DMS 273 (cell line): Measurements from ENCODE around the gene CEP83.
"Not testable (repeated sequence)": the region's sequence is repeated elsewhere in the genome, so short reads cannot be mapped to it uniquely, and the experiment has no call there.

Source experiments
- DNase-seq: peaks from one replicate; lab custom pipeline; 2025; ENCODE audit not compliant: unreplicated experiment; lab: John Stamatoyannopoulos, UW

The CEP83 gene, protein sequence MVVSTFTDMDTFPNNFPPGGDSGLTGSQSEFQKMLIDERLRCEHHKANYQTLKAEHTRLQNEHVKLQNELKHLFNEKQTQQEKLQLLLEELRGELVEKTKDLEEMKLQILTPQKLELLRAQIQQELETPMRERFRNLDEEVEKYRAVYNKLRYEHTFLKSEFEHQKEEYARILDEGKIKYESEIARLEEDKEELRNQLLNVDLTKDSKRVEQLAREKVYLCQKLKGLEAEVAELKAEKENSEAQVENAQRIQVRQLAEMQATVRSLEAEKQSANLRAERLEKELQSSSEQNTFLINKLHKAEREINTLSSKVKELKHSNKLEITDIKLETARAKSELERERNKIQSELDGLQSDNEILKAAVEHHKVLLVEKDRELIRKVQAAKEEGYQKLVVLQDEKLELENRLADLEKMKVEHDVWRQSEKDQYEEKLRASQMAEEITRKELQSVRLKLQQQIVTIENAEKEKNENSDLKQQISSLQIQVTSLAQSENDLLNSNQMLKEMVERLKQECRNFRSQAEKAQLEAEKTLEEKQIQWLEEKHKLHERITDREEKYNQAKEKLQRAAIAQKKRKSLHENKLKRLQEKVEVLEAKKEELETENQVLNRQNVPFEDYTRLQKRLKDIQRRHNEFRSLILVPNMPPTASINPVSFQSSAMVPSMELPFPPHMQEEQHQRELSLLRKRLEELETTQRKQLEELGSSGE

DNA sequence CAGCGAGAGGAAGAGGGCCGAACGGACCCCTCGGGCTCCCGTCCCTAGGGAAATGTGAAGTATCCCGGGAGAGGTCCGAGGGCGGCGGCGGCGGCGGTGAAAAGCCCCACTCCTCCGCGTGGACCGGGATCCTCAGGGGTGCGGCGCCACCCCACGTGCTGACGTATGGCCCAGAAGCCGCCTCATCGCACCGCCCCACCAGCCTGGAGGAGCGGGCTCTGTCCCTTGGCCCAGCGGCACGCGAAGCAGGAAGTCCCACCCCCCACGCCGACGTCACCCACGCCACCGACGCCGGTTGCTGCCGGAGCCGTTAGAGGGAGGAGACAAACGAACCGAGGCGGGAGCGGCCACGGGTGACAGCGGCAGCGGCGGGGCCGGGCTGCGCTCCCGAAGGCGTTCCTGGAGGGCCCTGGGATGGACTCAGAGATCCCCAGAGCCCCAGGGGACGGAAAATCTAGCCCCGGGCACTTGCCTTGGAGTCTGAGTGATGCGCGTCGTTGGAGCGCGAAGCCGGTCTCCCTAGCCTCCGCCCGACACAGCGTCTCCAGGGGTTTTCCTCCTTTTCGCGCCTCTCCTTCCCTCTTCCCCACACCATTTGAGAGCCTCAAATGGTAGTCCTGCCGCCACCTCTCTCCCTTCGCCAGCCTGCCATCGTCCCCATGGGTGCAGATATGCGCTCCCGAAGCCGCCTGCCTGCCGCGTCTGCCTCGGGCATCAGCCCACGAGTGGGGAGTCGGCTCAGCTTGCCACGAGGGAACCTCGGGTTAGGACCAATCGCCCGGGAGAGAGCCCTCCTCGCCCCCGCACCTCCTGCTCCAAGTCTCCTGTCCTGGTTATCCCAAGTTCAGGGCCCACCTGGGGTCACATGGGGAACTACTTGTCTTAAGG lies at the start of gene CEP83:
TSS of gene CEP83 (minus strand) at position 140 of the 888 bp plus-strand sequence. CDS start 47,377 bp downstream, outside the sequence.
- peak; percentile 93 for DNase-seq

DNA sequence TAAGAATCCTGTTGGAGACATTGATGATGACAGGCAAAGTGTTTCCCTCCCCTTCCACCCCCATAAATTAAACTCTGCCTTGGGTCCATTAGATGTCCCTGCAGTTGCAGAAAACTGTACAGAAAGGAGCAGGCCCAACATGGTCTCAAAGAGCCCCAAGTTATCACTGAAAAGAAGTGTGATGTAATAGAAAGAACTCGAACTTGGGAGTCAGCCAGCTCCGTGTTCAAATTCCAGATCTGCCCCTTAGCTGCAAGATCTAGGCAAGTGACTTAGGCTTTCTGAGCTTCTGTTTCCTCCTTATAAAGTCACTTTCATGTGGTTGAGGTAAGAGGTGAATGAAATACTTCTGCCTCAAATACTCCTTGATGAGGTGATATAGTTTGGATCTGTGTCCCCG lies 49.6 kb upstream of the CEP83 start:
- no peak for DNase-seq

DNA sequence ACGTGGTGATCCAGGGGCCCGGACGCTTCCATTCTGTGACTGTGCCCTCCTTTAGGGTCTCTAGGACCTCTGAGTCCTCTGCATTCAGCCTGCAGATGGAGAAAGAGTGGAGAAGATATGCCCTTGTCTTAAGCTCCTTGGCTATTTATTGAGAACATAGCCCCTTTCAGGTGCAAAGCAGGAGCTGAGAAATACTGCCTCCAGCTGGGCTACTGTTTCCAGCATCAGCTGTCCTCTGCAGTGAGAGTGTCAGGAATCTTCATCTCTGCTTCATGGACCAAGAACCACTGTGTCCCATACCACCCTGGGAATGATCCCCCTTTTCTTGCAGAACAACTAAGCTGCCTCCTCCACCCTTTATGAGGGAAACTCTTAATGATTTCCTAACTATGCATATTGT lies 47.8 kb upstream of the CEP83 start:
- no peak for DNase-seq

DNA sequence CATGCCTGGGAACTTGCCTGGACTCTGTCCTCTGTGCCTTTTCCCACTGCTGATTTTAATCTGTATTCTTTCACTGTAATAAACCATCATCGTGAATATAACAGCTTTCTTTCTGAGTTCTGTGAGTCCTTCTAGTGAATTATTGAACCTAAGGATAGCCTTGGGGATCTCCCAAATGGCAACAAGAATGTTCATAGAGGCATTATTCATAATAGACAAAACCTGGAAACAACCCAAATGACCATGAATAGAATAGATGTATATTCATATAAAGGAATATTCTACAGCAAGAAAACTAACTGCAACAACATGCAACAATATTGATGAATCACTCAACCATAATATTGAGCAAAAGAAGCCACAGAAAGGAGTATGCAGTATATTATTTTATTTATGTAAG lies 44.7 kb upstream of the CEP83 start:
- DNase-seq: no peak

DNA sequence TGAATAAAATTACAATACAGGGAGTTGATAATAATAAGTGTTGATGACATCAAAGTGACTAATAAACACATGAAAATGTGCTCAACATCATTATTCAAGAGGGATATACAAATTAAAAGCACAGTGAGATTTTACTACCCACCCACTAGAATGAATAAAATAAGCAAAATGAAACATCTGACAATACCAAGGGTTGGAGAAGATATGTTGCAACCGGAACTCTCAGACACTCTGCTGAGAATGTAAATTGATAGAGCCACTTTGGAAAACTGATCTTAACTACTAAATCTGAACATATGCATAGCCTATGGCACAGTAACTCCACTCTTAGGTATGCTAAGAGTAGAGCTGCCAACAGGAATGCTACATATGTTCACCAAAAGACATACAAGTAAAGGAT lies 44.0 kb upstream of the CEP83 start:
- DNase-seq: no peak

DNA sequence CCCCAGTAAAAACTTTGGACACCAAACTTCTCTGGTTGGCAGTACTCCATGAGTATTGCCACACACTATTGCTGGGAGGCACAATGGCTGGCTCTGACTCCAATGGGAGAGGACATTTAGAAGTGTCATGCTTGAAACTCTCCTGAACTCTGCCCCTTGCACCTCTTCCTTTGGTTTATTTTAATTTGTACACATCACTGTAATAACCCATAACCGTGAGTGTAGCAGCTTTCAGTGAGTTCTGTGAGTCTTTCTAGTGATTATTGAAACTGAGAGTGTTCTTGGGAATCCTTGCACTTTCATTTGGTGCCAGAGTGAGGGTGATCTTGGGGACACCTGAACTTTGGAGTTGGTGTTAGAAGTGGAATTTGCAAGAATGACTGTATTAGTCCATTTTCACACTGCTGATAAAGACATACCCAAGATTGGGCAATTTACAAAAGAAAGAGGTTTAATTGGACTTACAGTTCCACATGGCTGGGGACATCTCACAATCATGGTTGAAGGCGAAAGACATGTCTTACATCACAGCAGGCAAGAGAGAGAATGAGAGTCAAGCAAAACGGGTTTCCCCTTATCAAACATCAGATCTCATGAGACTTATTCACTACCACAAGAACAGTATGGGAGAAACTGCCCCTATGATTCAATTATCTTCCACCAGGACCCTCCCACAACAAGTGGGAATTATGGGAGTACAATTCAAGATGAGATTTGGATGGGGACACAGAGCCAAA lies 41.3 kb upstream of the CEP83 start:
- DNase-seq: no peak

DNA sequence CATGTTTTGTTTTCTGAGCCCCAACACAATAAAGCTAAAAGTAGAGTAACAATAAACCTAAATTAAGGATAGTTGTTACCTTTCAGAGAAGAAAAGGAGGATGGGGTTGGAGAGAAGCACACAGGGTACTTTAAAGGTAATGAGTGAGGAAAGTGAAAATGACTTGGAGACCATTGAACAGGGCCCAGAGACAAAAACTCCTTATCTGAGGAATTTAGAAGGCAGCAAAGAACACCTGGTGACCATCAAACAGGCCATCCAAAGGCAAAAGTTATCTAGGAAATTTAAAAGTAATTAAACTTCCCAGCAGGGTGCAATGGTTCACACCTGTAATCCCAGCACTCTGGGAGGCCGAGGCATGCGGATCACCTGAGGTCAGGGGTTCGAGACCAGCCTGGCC lies 39.0 kb upstream of the CEP83 start:
- DNase-seq: no peak

DNA sequence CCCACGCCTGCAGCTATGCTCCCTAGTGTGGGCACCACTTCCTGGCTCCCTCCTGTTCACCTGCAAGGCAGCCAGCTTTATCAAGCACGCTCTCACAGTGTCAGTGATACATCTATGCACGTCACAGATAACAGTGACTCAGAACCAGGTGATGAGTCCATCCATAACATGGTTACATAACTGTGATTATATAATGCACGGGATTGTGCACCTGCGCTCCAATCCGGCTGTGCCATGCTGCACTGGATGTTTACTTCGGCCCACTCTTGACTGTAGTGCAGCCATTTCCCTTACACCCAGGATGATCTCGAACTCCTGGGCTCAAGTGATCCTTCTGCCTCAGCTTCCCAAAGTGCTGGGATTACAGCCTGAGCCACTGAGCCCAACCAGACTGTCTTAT lies 38.4 kb upstream of the CEP83 start:
- peak; percentile 14 for DNase-seq

DNA sequence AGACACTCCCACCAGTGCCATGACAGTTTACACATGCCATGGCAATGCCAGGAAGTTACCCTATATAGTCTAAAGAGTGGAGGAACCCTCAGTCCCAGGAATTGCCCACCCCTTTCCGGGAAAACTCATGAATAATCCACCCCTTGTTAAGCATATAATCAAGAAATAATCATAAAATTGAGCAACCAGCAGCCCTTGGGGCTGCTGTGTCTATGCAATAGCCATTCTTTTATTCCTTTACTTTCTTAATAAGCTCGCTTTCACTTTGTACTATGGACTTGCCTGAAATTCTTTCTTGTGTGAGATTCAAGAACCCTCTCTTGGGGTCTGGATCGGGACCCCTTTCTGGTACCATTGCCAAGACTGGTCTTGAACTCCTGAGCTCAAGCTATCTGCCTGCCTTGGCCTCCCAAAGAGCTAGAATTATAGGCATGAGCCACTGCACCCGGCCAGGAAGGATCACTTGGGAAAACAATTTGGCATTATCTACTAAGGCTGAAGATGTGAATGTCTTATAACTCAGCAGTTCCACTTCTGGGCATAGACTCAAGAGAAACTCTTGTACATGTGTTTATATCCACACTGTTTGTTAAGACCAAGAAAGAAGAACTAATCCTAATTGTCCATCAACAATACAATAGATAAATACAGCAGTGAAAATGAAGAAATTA lies 35.9 kb upstream of the CEP83 start:
- DNase-seq: no peak

DNA sequence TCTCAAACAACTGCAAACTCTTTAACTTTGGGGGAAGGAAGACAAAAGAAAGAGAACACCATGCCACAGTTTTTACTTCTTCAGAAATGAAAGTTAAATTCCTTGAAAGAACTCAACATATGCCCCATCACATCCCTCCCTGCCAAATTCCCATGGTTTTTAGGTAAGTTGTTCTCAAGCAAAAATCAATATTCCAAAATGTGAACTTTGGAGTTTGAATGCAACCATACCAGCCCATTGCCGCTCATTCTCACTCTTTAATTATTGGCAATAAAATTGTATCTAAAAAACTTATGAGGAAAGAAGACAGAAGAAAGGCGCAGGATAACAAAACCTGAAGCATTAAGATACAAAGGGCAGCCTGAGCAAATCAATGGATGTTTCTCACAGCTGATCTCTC lies 31.8 kb upstream of the CEP83 start:
- no peak for DNase-seq

DNA sequence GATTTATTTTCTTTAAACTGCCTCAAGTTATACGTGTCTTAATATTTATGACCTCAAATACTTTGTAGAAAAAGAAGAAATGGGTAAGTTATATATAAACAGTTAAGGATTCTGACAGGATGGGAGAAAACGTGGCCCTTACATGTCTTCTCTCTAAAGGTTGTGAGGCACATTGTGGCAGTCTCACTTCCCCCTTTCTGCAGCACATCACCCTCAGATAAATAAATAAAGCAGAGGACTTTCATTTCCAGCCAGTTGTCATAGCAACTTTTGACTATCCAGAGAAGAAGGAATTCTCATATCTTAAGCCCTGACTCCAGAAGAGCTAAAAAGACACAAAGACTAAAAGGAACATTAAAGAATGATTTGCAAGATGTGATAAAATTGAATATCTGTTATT lies 28.8 kb upstream of the CEP83 start:
- DNase-seq: no peak

DNA sequence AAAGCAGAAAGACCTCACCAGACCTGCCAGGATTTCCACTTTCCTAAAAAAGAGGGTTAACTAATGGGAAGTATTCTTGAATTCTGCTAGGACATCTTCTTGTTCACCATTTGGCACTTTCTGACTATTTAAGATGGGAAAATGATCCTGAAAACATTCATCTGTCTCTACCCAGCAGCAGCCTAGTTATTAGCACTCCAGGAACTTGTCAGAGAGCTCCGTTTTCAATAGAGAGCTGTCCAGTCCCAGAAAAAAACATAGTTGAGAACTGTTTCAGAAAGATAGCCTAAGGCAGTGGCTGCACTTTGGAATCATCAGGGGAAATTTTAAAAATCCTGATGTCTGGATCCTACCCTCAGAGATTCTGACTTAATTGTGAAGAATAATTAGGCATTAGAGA lies 22.1 kb upstream of the CEP83 start:
- no peak for DNase-seq

DNA sequence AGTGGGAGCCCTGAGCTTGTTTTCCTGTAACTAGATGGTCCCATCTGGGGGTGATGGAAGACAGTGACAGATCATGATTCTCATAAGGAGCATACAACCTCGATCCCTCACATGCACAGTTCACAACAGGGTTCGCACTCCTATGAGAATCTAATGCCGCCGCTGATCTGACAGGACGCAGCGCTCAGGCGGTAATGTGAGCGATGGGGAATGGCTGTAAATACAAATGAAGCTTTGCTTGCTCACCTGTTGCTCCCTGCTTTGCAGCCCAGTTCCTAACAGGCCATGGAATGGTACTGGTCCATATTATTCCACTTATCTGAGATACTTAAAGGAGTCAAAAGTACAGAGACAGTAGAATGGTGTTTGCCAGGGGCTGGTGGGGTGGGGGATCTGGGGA lies 9.9 kb upstream of the CEP83 start:
- DNase-seq: no peak

DNA sequence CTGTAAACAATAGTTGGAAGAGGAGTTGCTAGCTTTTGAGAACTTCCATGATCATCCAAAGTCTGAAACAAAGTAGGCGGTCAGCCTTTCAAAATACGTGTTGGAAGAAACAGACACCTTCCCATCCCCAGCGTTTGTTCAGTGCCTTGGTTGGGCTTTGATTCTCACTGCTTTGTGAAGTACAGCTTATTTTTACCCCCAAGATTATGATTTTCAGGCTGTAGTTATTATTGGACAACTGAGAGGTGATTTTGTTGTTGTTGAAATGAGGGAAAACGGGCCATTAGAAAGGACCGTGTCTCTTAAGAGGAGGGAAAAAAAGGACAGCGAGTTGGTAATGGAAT lies 921 bp upstream of the CEP83 start:
- no peak for DNase-seq

DNA sequence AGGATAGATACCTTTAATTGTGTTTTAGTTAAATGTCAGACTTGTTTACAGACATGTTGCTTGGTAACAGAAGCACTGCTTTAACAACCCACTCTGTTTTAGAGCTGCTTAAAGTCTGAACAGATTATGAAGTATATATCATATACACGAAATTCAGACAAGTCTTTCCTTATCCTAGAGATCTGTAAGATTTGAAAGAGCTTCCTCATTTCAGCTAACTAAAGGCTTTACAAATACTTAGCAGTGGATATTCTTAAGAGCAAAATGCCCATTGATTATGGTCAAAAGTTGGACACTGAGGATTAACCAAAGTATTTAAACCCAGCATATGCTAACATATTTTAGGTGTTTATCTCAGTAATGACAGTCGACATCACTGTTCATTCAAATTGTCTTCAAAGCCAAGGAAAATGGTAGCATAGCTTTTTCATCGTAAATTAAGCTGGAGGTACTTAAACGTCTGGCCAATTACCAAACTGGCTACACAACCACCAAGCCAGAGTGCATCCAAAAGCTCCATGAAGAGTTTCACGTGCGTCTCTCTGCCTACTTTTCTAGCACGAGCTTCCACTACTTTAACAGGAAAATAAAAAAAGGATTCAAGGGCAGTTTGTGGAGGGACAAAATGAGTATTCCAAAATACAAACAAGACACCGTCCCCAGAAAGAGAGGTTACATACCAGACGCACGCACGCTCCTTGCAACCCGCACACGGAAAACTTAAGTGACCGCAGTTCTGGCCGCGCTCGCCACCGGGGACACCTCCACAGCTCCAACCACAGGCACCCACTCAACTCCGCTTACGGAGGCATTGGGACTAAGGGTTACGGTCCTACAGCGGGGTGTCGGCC lies 565 bp downstream of the CEP83 start:
- DNase-seq: peak; percentile 67

DNA sequence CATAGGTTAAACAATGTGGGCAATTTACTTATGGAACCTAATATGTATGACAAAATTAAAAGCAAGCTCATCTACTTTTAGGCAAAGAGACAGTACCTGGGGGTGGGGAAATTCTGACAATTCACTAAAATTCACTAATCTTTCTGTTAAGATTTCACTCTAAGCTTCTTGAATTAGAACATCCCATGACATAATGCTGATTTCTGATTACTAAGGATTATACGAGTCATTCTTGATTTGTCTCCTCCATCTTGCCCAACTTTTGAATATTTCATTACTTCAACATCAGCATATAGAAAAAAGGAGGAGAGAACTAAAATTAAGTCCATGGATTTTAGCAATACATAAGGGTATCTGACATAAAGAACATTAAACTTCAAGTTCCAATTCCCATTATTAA lies 2.4 kb downstream of the CEP83 start:
- no peak for DNase-seq

DNA sequence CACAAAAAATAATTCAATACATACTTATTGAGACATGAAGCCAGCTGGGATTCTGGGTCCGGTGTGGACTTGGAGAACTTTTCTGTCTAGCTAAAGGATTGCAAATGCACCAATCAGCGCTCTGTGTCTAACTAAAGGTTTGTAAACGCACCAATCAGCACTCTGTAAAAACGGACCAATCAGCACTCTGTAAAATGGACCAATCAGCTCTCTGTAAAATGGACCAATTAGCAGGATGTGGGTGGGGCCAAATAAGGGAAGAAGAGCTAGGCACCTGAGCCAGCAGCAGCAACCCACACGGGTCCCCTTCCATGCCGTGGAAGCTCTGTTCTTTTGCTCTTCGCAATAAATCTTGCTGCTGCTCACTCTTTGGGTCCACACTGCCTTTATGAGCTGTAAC lies 5.3 kb downstream of the CEP83 start:
- not testable (repeated sequence) for DNase-seq

DNA sequence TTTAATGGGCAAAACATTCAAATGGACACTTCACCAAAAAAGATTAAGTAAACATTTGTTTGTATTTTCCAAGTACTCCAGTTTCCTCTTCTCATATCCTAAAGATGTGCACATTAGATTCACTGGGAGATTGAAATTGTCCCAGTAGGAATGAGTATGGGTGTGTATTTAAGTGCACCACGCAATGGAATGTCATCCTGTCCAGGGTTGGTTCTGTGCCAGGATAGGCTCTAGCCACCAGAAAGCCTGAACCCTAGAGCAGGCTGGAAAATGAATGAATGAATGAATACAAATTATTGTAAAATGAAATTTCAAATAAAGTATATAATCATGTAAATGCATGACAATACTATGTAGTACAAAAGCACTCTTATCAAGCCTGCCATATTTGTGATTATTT lies 14.0 kb downstream of the CEP83 start:
- no peak for DNase-seq

DNA sequence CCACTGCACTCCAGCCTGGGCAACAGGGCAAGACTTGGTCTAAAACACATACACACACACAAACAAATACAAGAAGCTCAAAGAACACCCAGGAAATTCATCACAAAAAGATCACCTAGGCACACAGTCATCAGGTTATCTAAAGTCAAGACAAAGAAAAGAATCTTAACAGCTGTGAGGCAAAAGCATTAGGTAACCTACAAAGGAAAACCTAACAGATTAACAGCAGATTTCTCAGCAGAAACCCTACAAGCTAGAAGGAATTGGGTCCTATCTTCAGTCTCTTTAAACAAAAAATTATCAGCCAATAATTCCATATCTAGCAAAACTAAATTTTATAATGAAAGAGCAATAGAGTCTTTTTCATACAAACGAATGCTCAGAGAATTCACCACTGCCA lies 22.4 kb downstream of the CEP83 start:
- DNase-seq: no peak

DNA sequence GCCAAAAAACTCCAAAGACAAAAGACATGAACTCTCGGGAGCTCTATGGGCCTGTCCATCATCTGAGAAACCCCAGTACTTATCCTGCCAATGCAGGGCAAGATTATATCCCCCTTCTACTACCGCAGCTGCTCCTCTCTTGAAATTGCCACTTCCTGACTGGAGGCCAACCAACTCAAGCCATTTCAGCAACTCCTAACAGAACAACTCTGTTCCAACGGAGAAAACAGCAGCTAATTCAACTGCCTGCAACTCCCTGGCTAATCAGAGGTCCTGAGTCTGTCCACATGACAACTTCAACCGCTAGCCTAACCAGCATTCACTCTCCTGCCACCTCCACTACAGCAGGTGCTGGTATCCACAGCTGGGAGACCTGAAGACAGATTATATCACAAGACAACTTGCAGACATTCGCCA lies 24.1 kb downstream of the CEP83 start:
- peak; percentile 10 for DNase-seq
